ENCODE measurements around the gene MAML2.

MAML2 gene

GRCh38 chr11:96279018-96279895 is 63.7 kb downstream of the MAML2 start:
- no peak for DNase-seq (ENCODE audit: low read depth)
- TF ChIP-seq CTCF (conservative IDR thresholded peaks at IDR 0.05; ENCODE audit: low read depth, low read length), result no peak
- no peak overlapping the region for H3K4me3 ChIP-seq (ENCODE audit: low read length)

GRCh38 chr11:96278039-96278897 is 64.7 kb downstream of the MAML2 start:
- no peak for TF ChIP-seq CTCF (conservative IDR thresholded peaks at IDR 0.05; ENCODE audit: low read depth, low read length)
- H3K4me3 ChIP-seq (ENCODE audit: low read length), result no peak overlapping the region
- DNase-seq (ENCODE audit: low read depth), result peak; percentile 100

- H3K4me3 ChIP-seq (ENCODE audit: low read length), result no peak overlapping the region
- no peak for DNase-seq (ENCODE audit: low read depth)
- no peak for TF ChIP-seq CTCF (conservative IDR thresholded peaks at IDR 0.05; ENCODE audit: low read depth, low read length)
Measured at GRCh38 chr11:96277696-96278038, 65.3 kb downstream of the MAML2 start.

GRCh38 chr11:96276836-96277235 is 66.2 kb downstream of the MAML2 start:
- no peak overlapping the region for H3K4me3 ChIP-seq (ENCODE audit: low read length)
- TF ChIP-seq CTCF (conservative IDR thresholded peaks at IDR 0.05; ENCODE audit: low read depth, low read length), result no peak
- DNase-seq (ENCODE audit: low read depth), result no peak

- no peak for TF ChIP-seq CTCF (conservative IDR thresholded peaks at IDR 0.05; ENCODE audit: low read depth, low read length)
- H3K4me3 ChIP-seq (ENCODE audit: low read length), result no peak overlapping the region
- DNase-seq (ENCODE audit: low read depth), result no peak
Measured at GRCh38 chr11:96275801-96276594, 67.0 kb downstream of the MAML2 start.

- DNase-seq (ENCODE audit: low read depth), result no peak
- no peak overlapping the region for H3K4me3 ChIP-seq (ENCODE audit: low read length)
- no peak for TF ChIP-seq CTCF (conservative IDR thresholded peaks at IDR 0.05; ENCODE audit: low read depth, low read length)
Measured at GRCh38 chr11:96273507-96273906, 69.5 kb downstream of the MAML2 start.
